ENCODE measurements around the gene SH3D21. TPM values are rescaled to one million over a fixed set of nuclear protein-coding genes. Genes with fewer than 3 reads are reported as not detected.

SH3D21 gene
- total RNA-seq, 1 experiment from 2014 or later = not detected

DNA sequence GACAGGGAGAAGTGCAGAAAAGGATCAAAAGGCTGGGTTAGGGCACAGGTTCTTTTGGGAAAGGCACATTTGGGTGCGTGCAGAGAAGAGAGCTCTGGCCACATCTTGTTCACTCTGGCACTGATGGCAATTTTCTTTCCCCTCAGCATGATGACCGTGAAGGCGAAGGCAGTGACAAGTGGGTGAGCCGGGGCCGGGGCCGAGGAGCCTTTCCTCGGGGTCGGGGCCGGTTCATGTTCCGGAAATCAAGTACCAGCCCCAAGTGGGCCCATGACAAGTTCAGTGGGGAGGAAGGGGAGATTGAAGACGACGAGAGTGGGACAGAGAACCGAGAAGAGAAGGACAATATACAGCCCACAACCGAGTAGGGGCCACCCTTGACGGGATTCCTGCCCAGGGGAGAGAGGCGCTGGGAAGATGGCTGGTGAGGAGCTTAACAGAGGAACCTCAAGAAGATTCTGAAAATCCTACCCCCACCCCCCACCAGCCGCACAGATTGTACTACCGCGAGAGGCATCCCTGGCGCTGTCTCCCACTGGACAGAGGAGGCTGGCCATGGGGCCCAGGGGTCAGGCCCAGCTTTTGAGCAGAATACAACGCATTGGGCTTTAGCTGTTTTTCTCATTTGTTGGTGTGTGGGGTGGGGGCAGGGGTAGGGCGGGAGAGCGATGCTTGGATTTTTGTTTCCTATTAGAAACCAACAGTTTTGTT, 2.4 kb upstream of the SH3D21 start:
- no peak for DNase-seq (ENCODE audit: low spot score)

DNA sequence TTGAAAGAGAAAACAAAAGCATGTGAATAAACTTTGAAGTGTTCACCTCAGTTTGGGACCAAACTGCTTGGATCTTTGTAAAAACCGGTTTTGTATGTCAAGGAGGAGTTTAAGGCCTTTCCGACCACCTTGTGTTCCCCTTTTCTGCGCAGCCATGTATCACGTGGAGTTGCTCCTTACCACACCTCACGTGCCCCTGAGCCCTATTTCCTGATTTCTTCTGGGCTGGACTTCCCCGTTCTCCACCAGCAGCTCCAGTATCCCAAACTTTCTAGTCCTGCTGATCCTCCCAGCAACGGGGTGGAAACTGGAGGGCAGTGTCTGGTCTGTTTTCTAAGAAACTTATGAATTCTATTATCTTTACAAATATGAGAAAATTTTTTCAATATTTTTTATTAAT, 1.6 kb upstream of the SH3D21 start:
- DNase-seq (ENCODE audit: low spot score) = no peak

DNA sequence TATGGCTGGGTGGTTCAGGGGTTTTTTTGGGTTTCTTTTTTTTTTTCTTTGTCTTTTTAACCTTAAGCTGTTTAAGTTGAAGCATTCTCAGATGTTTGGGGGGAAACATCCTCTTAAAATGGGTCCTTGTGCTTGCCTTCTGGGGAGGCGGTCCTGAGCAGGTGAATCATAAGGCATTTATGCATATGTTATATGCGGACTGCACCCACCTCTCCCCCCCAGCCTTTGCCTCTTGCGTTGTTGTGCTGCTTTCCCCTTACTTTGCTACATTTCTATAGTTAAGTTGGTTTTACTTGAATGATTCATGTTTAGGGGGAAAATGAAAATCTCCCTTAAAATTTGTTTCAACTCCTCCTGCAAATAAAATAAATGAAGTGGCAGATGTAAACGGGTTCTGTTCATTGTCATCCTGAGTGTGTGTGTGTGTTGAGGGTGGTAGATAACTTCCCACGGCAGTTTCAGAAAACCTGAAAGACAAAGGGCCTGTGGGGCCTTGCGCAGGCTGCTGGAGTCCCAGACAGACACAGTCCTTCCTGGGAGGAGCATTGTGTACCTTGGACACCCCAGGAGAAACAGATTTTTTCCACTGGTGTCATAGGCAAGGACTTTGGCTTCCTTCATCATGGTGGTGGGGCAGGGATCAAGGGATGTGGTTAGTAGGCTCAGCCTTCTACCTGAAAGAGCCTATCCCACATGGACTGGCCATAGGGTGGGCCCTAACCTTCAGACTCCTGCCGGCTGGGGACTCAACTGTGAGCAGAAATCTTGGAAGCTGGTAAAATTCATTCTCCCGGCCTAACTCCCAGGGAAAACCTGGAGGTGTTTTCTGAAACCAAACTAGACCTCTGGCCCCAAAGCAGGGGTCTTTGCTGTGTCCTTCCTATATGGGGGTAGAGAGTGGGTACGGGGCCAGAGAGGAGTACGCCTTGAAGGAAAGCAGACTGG, 926 bp upstream of the SH3D21 start:
- DNase-seq (ENCODE audit: low spot score) = no peak

- DNase-seq (ENCODE audit: low spot score) = no peak
Measured at GRCh38 chr1:36305915-36306209, 306 bp upstream of the SH3D21 start.

DNA sequence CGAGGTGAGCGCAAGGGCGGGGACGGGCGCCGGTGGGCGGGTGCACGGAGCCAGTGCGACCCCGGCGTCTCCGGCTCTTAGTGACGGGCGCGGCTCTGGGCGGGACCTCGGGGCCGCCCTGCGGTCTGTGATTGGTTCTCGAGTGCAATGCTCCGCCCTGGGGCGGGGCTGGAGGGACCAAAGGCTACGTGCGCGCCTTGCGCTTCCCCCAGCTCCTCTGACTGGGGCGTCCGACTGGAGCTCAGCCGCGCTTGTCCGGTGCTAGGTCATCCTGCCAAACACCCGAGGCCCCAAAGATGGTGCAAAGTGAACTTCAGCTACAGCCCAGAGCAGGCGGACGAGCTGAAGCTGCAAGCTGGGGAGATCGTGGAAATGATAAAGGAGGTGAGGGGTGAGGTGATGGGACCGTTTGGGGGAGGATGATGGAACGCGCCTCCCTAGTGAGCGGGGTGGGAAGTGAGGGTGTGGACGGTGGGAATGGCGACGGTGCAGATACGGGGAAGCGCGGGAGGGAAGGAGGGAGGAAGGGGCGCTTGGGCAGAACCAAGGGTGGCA, 811 bp downstream of the SH3D21 start:
- no peak for DNase-seq (ENCODE audit: low spot score)

DNA sequence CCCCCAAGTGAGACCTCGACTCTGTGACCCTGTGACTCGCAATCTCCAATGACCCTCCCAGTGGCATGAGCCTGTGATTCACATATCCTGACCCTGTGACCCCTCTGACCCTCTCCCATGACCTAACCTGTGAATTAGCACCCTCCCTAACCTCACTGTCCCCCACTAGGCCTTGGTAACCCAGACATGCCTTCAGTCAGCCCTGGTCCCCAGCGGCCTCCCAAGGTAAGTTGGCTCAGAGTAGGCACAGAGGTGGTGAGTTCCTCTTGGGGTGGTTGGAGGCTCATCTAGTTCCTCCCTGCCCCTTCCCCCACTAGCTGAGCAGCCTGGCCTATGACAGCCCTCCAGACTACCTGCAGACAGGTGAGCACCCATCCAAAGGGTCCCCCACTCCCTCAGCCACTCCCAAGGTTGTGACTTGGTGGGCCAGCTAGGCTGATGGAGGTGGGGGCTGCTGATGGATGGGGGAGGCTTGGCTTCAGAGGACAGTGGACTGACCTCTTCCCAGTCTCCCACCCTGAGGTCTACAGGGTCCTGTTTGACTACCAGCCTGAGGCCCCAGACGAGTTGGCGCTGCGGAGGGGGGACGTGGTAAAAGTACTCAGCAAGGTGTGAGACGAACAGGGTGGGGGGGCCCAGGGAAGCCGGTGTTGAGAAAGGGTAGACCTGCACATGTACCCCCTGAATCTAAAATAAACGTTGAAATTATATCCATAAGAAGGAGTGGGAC, 1.6 kb downstream of the SH3D21 start:
- DNase-seq (ENCODE audit: low spot score) = no peak

- no peak for DNase-seq (ENCODE audit: low spot score)
Measured at GRCh38 chr1:36309397-36309796, 3.2 kb downstream of the SH3D21 start.

DNA sequence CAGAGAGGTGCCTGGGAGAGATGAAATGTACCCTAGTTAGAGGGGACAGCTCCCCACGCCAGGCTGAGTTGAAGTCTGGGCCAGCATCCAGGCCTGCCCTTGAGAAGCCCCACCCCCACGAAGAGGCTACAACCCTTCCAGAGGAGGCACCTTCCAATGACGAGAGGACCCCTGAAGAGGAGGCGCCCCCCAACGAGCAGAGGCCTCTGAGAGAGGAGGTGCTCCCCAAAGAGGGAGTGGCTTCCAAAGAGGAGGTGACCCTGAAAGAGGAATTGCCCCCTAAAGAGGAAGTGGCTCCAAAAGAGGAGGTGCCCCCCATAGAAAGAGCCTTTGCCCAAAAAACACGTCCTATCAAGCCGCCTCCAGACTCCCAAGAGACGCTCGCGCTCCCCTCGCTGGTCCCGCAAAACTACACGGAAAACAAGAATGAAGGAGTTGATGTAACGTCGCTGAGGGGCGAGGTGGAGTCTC, 14.2 kb downstream of the SH3D21 start:
- no peak for DNase-seq (ENCODE audit: low spot score)

DNA sequence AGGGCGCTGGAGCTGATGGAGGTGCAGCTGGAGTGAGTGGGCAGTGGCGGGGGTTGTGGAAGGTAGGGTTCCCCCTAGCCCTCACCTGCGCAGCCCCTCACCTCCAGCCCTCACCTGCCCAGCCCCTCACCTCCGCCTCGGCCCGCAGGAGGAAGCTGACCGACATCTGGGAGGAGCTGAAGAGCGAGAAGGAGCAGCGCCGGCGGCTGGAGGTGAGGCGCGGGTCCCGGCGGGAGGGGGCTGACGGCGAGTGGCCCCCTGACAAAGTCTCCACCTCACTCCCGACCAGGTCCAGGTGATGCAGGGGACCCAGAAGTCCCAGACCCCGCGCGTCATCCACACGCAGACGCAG, 14.6 kb downstream of the SH3D21 start:
- no peak for DNase-seq (ENCODE audit: low spot score)

DNA sequence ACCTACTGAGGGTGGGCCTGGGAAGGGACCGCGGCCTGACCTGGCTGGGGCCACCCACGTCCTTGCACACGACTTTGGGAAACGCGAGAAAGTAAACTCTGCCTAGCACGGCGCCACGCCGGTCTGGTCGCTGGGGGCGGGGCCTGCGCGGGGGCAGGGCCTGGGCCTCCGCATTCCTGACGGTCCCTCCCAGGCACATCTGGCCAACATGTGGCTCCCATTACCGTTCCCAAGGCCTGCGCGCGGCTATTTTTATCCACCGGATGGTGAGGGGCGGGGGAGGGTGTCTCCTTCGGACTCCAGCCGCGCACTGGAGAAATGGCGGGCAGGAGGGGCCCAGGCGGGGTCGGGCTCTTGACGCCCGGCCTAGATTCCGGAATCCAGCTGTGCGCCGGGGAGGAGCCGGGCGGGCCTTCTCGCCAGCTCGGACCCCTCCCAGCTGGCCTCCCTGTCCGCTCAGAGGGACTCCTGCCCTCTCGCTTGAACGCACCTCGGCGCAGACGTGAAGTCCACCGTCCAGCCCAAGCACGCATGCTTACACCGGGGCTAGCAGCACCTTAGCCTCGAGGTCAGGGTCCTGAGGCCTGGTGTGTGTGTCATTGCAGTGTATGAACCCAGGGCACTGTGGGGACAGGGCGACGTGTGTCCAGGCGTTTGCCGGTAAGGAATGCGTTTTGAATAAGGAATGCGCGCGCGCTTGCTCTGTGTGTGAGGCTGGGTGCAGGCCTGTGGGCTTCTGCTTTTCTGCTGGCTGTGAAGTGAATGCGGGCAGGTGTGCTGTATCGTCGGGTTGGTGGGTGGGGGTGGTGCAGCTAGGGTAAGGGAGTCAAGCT, 15.2 kb downstream of the SH3D21 start:
- DNase-seq (ENCODE audit: low spot score) = no peak

- no peak for DNase-seq (ENCODE audit: low spot score)
Measured at GRCh38 chr1:36322041-36322785, 16.0 kb downstream of the SH3D21 start.

- no peak for DNase-seq (ENCODE audit: low spot score)
Measured at GRCh38 chr1:36322786-36323635, 16.8 kb downstream of the SH3D21 start.

DNA sequence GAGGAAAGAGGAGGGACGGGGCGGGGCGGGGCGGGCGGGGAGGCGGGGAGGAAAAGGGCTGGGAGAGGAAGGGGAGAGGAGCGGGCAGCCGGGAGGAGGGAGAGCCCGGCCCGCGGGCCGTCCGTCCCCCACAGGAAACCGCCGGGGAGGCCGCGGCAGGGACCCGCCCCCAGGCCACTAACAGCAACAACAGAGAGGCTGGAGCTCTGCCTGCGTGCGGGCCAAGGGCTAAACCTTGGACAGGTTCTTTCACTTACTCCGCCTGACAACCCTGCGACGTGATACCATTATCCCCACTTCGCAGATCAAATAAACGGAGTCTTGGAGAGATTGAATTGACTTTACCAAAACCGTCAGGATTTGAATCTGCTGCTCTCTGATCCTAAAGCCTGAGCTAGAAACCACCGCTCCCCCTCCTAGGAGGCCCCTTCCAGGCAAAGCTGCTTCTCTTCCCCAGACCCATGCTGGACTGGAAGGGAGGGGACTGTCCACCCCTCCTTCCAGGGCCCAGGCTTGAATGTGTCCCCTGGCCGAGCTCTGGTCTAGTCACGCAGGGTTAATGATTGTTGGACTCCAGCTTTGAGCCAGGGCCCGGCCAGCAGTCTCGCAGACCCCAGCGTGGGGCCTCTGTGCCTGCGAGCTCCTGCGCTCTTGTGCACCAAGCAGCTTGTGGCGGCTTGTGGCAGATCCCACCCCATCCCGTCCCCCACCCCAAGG, 17.6 kb downstream of the SH3D21 start, which contains the start of gene EVA1B:
Gene EVA1B (minus strand): TSS at position 10 of the 717 bp plus-strand sequence. CDS start 608 bp downstream, outside the sequence.
- no peak for DNase-seq (ENCODE audit: low spot score)

DNA sequence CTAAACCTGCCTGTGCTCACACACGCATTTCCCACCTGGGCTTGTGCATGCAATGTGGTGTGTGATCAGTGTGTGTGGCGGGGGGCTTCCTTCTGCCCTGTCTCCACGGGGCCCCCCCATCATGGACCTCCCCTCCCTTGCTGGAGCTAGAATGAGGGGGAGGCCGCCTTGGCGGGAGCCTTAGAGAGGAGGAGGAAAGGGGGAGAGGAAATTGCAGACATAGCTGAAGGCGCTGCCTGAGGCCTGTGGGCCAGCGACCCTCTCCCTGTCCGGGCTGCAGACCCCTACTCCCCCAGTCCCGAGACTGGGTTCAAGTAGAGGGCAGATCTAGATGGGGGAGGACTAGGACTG, 18.2 kb downstream of the SH3D21 start:
- no peak for DNase-seq (ENCODE audit: low spot score)

GRCh38 chr1:36326499-36326898, 20.3 kb downstream of the SH3D21 start:
- no peak for DNase-seq (ENCODE audit: low spot score)

DNA sequence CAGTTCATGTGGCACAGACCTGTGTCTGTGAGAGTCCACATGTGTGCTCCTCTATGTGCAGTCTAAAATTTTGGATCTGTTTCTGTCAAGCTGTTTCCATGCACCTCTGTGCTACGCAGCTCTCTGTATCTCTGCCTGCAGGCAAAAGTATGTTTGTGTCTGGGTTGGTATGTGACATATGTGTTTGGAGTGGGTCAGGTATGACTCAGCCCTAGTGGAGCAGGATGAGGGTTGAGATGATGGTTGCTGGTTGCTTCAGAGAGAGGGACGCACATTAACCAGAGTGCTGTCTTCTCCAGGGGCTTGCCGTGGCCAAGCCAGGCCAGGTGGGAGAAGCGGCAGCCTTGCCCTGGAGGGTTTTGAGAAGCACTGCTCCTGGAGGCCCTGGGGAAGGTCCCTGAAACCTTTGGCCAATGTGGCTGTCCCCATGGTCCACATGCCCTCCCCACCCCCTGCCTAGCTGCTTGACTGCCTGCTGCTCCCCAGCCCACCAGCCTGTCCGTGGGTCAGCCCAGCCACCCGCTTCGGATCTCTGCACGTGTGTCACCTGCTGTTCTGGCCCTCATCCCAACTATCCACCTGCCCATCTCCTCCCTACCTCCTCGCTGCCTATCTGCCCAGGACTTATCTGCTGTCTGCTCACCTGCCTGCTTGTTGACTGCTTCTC, 21.4 kb downstream of the SH3D21 start:
- DNase-seq (ENCODE audit: low spot score) = no peak

DNA sequence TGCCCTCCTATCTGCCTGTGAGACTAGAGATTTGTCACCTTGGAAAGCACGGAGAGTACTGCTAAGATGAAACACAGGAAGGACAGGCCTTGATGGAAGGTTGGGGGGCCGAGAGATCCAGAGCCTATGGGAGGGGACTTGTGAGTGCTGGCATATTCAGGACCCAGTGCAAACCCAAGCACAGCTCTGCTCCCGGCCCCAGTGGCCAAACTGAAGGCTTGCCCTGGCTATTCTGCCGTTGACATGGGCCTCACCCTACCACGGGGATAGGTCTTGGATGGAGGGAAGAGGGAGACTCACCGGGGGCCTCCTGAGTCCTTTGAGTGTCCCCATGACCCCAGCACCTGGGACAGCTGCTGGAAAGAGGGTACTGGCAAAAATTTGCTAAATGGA, 21.9 kb downstream of the SH3D21 start:
- DNase-seq (ENCODE audit: low spot score) = no peak

DNA sequence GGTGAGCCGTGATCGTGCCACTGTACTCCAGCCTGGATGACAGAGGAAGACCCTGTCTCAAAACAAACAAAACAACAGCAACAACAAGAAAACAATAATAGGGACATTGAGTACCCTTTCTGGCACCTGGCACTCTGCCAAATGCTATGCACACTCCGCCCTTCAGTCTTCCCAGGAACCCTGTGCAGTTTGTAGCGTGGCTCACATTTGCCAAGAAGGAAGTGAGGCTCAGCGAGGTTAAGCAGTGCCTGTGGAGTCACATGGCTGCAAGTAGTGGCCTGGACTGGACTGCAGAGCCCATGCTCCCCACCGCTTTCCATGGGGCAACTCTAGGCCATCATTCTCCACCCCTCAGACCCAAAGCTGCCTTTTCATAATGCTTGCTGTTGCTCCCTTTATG, 22.5 kb downstream of the SH3D21 start:
- no peak for DNase-seq (ENCODE audit: low spot score)

Data from H4 (cell line).